GM23338 (cell line): ENCODE data around the gene TBC1D5. TPM values are rescaled to one million over a fixed set of nuclear protein-coding genes. Genes with fewer than 3 reads are reported as not detected.
A peak's percentile ranks its signal among the peaks of the same experiment; 100 is the strongest.

Source experiments
- ATAC-seq: fragments of 200-7000 bp; cut with Tn5 transposase; 3 replicates; pipeline ENCODE4 v1.9.1; 2020
- DNase-seq: peaks from one replicate; pipeline ENCODE4 v3.0.0-alpha.2; 2015; ENCODE audit warnings: low spot score
- H2AFZ ChIP-seq: fragments of 200-600 bp; sonication (generic); 2 replicates; pipeline ENCODE4 v1.8.0; 2016; ENCODE audit warnings: antibody characterized with exemption, mild to moderate bottlenecking, moderate library complexity
- H3F3A ChIP-seq: fragments of 200-600 bp; sonication (generic); replicated peaks from 2 replicates; pipeline ENCODE4 v1.8.0; 2017; ENCODE audit warnings: antibody characterized with exemption, mixed run types, low read depth
- H3K27ac ChIP-seq: fragments of 200-600 bp; sonication (generic); 2 replicates; pipeline ENCODE4 v1.6.1; 2016; ENCODE audit warnings: low read depth
- H3K27me3 ChIP-seq: fragments of 200-600 bp; sonication (generic); 2 replicates; pipeline ENCODE4 v1.8.0; 2016; ENCODE audit warnings: mild to moderate bottlenecking, mixed run types, moderate library complexity; ENCODE audit not compliant: insufficient read depth
- H3K36me3 ChIP-seq: fragments of 200-600 bp; sonication (generic); 2 replicates; pipeline ENCODE4 v1.8.0; 2016; ENCODE audit warnings: mild to moderate bottlenecking; ENCODE audit not compliant: insufficient read depth
- H3K4me1 ChIP-seq: fragments of 200-600 bp; sonication (generic); 2 replicates; pipeline ENCODE4 v1.8.0; 2016; ENCODE audit warnings: mild to moderate bottlenecking, moderate library complexity; ENCODE audit not compliant: insufficient read depth
- H3K4me2 ChIP-seq: fragments of 200-600 bp; sonication (generic); 2 replicates; pipeline ENCODE4 v1.7.1; 2017; ENCODE audit warnings: mixed run types
- H3K4me3 ChIP-seq: fragments of 200-600 bp; sonication (generic); 2 replicates; pipeline ENCODE4 v1.6.1; 2016; ENCODE audit warnings: mixed run types
- H3K79me2 ChIP-seq: fragments of 200-600 bp; sonication (generic); replicated peaks from 2 replicates; pipeline ENCODE4 v1.8.0; 2017; ENCODE audit warnings: mild to moderate bottlenecking; ENCODE audit not compliant: insufficient read depth
- H3K9me2 ChIP-seq: fragments of 200-600 bp; sonication (generic); 2 replicates; pipeline ENCODE4 v1.8.0; 2017; ENCODE audit not compliant: insufficient read depth
- H4K20me1 ChIP-seq: fragments of 200-600 bp; sonication (generic); replicated peaks from 2 replicates; pipeline ENCODE4 v1.8.0; 2017; ENCODE audit warnings: mild to moderate bottlenecking; ENCODE audit not compliant: insufficient read depth
- H3K27ac Mint-ChIP-seq: 2 replicates; pipeline ENCODE4 v1.8.0; 2020; ENCODE audit warnings: inconsistent platforms, mild to moderate bottlenecking, moderate library complexity, mixed read lengths
- H3K27me3 Mint-ChIP-seq: 3 replicates; pipeline ENCODE4 v1.8.0; 2022; ENCODE audit warnings: low read depth, mild to moderate bottlenecking, moderate library complexity, mixed read lengths, inconsistent platforms; ENCODE audit not compliant: insufficient read depth, poor library complexity
- H3K36me3 Mint-ChIP-seq: 3 replicates; pipeline ENCODE4 v1.8.0; 2021; ENCODE audit warnings: low read depth, mild to moderate bottlenecking, inconsistent platforms, moderate library complexity, mixed read lengths
- H3K4me1 Mint-ChIP-seq: 3 replicates; pipeline ENCODE4 v1.8.0; 2020; ENCODE audit warnings: mild to moderate bottlenecking, inconsistent platforms, mixed read lengths
- H3K4me3 Mint-ChIP-seq: 3 replicates; pipeline ENCODE4 v1.8.0; 2021; ENCODE audit warnings: moderate library complexity, mild to moderate bottlenecking, inconsistent platforms, mixed read lengths
- H3K9me3 Mint-ChIP-seq: 3 replicates; pipeline ENCODE4 v1.8.0; 2020; ENCODE audit warnings: moderate library complexity, mild to moderate bottlenecking, inconsistent platforms, mixed read lengths
- CREB1 ChIP-seq: fragments of 250-450 bp; sonication (Bioruptor Pico); IDR thresholded peaks from 2 replicates; pipeline ENCODE4 v1.5.0; 2020; ENCODE audit warnings: low read depth, mild to moderate bottlenecking, moderate library complexity
- EZH2 ChIP-seq: fragments of 200-600 bp; sonication (generic); IDR thresholded peaks from one replicate; pipeline ENCODE4 v1.8.0; 2017; ENCODE audit warnings: antibody characterized with exemption, mild to moderate bottlenecking, low read depth; ENCODE audit not compliant: unreplicated experiment
- JUNB ChIP-seq: IDR thresholded peaks from one replicate; pipeline ENCODE4 v1.6.1; 2016; ENCODE audit warnings: antibody characterized with exemption; ENCODE audit not compliant: unreplicated experiment
- polyA plus RNA-seq: library from polyadenylated mRNA; unstranded; fragments of >200 nt; fragmentation: Nextera tagmentation; extraction: Ambion mirVana; gene quantifications from 2 replicates; pipeline ENCODE4 v1.2.1, GENCODE V29; 2016
- total RNA-seq: library from RNA; depleted of rRNA; stranded (reverse); fragments of >200 nt; shearing (Covaris generic); gene quantifications from 2 replicates; pipeline ENCODE4 v1.2.3, GENCODE V29; 2014
- TF ChIP-seq, protein P1 (sequence below): IDR thresholded peaks from one replicate; pipeline ENCODE4 v1.6.1; 2018; ENCODE audit warnings: antibody characterized with exemption; ENCODE audit not compliant: unreplicated experiment
- TF ChIP-seq, protein P2 (sequence below), 2 experiments: fragments of 200-600 bp in 1 of 2; sonication (generic) in 1 of 2; conservative IDR thresholded peaks; 2 replicates each; pipeline versions ENCODE4 v1.5.1 to v1.6.1; 2016 to 2017; ENCODE audit warnings: antibody characterized with exemption in 2 of 2, low read depth in 2 of 2, mild to moderate bottlenecking in 2 of 2, moderate library complexity in 1 of 2
- TF ChIP-seq, protein P3 (sequence below): IDR thresholded peaks from 2 replicates; pipeline ENCODE4 v1.6.1; 2016; ENCODE audit warnings: antibody characterized with exemption
- TF ChIP-seq, protein P4 (sequence below): fragments of 250-450 bp; sonication (Bioruptor Pico); IDR thresholded peaks from 2 replicates; pipeline ENCODE4 v1.5.0; 2020; ENCODE audit warnings: mild to moderate bottlenecking, moderate library complexity

TBC1D5 gene
- total and polyA plus RNA-seq, 2 experiments from 2014 or later = 21.8 to 48.1 TPM

DNA sequence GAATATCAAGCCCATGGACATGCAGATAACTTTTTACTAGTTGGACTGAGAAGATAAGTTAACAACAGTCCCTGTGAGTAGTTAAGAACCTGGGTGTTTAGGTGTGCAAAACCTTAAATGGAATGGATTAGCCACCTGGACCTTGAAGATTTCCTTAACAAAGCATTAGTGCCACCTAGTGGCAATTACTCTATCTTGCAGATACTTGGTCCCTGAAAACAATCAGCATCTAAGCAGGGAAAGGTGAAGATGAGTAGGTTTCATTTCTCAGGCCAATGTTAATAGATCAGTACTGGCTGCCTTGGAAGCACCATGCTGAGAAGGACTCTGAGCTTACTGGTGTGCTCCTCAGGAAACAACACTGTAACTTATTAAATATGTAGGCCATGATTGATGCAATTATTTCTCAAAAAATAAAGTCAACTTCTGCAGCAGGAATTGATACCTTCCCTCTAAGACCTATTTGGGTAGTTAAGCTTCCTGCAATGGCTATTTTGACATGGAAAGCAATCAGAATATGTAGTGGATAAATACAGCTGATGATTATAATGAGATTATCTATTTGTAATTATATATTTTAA lies 329.4 kb downstream of the TBC1D5 start:
- no peaks in the 10 kb centered on the region for H3K4me1 ChIP-seq
- no peak overlapping the region for H2AFZ ChIP-seq
- H3F3A ChIP-seq = no peaks in the 10 kb centered on the region
- no peaks in the 10 kb centered on the region for H3K79me2 ChIP-seq
- H3K4me3 ChIP-seq = no peak overlapping the region
- ATAC-seq = peak; percentile 89
- no peak overlapping the region for H3K4me2 ChIP-seq
- H3K27me3 ChIP-seq = no peaks in the 10 kb centered on the region
- no peaks in the 10 kb centered on the region for H3K9me2 ChIP-seq
- Mint-ChIP-seq H3K36me3 (no peaks in the 10 kb centered on the region), H3K27me3 (peaks cover 4% of the 10 kb centered on the region), H3K4me1 (peaks cover 4% of the 10 kb centered on the region; the same call in 1 of the 3 replicates), H3K27ac (no peak overlapping the region), H3K9me3 (no peaks in the 10 kb centered on the region), H3K4me3 (no peak overlapping the region)
- no peaks in the 10 kb centered on the region for H4K20me1 ChIP-seq
- H3K36me3 ChIP-seq = no peaks in the 10 kb centered on the region
- H3K27ac ChIP-seq = no peak overlapping the region
- TF ChIP-seq, protein P1, sequence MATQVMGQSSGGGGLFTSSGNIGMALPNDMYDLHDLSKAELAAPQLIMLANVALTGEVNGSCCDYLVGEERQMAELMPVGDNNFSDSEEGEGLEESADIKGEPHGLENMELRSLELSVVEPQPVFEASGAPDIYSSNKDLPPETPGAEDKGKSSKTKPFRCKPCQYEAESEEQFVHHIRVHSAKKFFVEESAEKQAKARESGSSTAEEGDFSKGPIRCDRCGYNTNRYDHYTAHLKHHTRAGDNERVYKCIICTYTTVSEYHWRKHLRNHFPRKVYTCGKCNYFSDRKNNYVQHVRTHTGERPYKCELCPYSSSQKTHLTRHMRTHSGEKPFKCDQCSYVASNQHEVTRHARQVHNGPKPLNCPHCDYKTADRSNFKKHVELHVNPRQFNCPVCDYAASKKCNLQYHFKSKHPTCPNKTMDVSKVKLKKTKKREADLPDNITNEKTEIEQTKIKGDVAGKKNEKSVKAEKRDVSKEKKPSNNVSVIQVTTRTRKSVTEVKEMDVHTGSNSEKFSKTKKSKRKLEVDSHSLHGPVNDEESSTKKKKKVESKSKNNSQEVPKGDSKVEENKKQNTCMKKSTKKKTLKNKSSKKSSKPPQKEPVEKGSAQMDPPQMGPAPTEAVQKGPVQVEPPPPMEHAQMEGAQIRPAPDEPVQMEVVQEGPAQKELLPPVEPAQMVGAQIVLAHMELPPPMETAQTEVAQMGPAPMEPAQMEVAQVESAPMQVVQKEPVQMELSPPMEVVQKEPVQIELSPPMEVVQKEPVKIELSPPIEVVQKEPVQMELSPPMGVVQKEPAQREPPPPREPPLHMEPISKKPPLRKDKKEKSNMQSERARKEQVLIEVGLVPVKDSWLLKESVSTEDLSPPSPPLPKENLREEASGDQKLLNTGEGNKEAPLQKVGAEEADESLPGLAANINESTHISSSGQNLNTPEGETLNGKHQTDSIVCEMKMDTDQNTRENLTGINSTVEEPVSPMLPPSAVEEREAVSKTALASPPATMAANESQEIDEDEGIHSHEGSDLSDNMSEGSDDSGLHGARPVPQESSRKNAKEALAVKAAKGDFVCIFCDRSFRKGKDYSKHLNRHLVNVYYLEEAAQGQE = no peak
- TF ChIP-seq, protein P2, sequence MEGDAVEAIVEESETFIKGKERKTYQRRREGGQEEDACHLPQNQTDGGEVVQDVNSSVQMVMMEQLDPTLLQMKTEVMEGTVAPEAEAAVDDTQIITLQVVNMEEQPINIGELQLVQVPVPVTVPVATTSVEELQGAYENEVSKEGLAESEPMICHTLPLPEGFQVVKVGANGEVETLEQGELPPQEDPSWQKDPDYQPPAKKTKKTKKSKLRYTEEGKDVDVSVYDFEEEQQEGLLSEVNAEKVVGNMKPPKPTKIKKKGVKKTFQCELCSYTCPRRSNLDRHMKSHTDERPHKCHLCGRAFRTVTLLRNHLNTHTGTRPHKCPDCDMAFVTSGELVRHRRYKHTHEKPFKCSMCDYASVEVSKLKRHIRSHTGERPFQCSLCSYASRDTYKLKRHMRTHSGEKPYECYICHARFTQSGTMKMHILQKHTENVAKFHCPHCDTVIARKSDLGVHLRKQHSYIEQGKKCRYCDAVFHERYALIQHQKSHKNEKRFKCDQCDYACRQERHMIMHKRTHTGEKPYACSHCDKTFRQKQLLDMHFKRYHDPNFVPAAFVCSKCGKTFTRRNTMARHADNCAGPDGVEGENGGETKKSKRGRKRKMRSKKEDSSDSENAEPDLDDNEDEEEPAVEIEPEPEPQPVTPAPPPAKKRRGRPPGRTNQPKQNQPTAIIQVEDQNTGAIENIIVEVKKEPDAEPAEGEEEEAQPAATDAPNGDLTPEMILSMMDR (conservative IDR thresholded peaks at IDR 0.05; ENCODE audit: low read depth in 2 of 2) = peak; percentile 90
- DNase-seq = peak; percentile 90

DNA sequence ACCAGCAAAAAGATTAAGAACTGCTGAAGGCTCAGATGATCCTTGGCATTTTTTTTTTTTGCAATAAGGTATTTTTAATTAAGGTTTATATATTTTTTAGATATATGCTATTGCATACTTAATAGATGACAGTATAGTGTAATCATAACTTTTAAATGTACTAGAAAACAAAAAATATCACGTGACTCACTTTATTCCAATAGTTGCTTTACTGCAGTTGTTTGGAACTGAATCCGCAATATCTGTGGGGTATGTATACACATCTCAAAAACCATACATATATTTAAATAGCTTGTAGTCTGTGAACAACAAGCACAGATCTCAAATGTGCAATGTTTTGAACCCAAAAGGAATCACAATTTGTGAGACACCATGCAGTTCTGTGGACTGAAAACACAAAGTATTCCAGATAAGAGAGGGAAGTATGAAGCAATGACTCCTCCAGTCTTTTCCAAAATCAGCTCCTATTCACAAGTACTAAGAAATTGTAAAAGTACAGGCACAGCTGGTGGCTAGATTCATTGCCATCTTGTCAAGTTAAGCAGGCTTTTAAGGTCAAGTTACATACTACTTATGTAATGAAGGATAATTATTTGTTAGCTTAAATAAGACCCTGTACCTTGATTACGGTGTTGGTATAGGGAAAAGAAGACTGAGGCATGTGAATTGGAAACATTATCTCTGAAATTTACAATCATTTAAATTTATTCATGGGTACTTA lies 331.1 kb downstream of the TBC1D5 start:
- Histone ChIP-seq H3K4me1 (peaks cover 11% of the 10 kb centered on the region), H3K4me3 (no peak overlapping the region), H4K20me1 (no peaks in the 10 kb centered on the region), H3K4me2 (no peak overlapping the region), H3K27ac (no peak overlapping the region), H2AFZ (no peak overlapping the region), H3K79me2 (no peaks in the 10 kb centered on the region), H3K36me3 (no peaks in the 10 kb centered on the region), H3K9me2 (no peaks in the 10 kb centered on the region), H3F3A (no peaks in the 10 kb centered on the region), H3K27me3 (no peaks in the 10 kb centered on the region)
- no peak overlapping the region for H3K27ac Mint-ChIP-seq
- H3K36me3 Mint-ChIP-seq = no peaks in the 10 kb centered on the region
- H3K4me3 Mint-ChIP-seq = no peak overlapping the region
- peaks cover 4% of the 10 kb centered on the region; the same call in 1 of the 3 replicates for H3K4me1 Mint-ChIP-seq
- H3K9me3 Mint-ChIP-seq = no peaks in the 10 kb centered on the region
- ATAC-seq (no peak), DNase-seq (no peak)
- peaks cover 4% of the 10 kb centered on the region for H3K27me3 Mint-ChIP-seq
- TF ChIP-seq, protein P3, sequence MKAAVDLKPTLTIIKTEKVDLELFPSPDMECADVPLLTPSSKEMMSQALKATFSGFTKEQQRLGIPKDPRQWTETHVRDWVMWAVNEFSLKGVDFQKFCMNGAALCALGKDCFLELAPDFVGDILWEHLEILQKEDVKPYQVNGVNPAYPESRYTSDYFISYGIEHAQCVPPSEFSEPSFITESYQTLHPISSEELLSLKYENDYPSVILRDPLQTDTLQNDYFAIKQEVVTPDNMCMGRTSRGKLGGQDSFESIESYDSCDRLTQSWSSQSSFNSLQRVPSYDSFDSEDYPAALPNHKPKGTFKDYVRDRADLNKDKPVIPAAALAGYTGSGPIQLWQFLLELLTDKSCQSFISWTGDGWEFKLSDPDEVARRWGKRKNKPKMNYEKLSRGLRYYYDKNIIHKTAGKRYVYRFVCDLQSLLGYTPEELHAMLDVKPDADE = no peak
- TF ChIP-seq CREB1 (CRISPR knock-in tag) = no peak
- TF ChIP-seq JUNB = no peak
- TF ChIP-seq EZH2 = no peak
- TF ChIP-seq, protein P4, sequence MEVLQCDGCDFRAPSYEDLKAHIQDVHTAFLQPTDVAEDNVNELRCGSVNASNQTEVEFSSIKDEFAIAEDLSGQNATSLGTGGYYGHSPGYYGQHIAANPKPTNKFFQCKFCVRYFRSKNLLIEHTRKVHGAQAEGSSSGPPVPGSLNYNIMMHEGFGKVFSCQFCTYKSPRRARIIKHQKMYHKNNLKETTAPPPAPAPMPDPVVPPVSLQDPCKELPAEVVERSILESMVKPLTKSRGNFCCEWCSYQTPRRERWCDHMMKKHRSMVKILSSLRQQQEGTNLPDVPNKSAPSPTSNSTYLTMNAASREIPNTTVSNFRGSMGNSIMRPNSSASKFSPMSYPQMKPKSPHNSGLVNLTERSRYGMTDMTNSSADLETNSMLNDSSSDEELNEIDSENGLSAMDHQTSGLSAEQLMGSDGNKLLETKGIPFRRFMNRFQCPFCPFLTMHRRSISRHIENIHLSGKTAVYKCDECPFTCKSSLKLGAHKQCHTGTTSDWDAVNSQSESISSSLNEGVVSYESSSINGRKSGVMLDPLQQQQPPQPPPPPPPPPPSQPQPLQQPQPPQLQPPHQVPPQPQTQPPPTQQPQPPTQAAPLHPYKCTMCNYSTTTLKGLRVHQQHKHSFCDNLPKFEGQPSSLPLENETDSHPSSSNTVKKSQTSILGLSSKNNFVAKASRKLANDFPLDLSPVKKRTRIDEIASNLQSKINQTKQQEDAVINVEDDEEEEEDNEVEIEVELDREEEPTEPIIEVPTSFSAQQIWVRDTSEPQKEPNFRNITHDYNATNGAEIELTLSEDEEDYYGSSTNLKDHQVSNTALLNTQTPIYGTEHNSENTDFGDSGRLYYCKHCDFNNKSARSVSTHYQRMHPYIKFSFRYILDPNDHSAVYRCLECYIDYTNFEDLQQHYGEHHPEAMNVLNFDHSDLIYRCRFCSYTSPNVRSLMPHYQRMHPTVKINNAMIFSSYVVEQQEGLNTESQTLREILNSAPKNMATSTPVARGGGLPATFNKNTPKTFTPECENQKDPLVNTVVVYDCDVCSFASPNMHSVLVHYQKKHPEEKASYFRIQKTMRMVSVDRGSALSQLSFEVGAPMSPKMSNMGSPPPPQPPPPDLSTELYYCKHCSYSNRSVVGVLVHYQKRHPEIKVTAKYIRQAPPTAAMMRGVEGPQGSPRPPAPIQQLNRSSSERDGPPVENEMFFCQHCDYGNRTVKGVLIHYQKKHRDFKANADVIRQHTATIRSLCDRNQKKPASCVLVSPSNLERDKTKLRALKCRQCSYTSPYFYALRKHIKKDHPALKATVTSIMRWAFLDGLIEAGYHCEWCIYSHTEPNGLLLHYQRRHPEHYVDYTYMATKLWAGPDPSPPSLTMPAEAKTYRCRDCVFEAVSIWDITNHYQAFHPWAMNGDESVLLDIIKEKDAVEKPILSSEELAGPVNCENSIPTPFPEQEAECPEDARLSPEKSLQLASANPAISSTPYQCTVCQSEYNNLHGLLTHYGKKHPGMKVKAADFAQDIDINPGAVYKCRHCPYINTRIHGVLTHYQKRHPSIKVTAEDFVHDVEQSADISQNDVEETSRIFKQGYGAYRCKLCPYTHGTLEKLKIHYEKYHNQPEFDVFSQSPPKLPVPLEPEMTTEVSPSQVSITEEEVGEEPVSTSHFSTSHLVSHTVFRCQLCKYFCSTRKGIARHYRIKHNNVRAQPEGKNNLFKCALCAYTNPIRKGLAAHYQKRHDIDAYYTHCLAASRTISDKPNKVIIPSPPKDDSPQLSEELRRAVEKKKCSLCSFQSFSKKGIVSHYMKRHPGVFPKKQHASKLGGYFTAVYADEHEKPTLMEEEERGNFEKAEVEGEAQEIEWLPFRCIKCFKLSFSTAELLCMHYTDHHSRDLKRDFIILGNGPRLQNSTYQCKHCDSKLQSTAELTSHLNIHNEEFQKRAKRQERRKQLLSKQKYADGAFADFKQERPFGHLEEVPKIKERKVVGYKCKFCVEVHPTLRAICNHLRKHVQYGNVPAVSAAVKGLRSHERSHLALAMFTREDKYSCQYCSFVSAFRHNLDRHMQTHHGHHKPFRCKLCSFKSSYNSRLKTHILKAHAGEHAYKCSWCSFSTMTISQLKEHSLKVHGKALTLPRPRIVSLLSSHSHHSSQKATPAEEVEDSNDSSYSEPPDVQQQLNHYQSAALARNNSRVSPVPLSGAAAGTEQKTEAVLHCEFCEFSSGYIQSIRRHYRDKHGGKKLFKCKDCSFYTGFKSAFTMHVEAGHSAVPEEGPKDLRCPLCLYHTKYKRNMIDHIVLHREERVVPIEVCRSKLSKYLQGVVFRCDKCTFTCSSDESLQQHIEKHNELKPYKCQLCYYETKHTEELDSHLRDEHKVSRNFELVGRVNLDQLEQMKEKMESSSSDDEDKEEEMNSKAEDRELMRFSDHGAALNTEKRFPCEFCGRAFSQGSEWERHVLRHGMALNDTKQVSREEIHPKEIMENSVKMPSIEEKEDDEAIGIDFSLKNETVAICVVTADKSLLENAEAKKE = no peak
